HepG2 (cell line): ENCODE data around the gene NKX2-2. TPM values are rescaled to one million over a fixed set of nuclear protein-coding genes. Genes with fewer than 3 reads are reported as not detected.

Experiments used
- ATAC-seq: fragments of 200-7000 bp; cut with Tn5 transposase; 3 replicates; pipeline ENCODE4 v1.9.1; 2020; ENCODE audit warnings: mild to moderate bottlenecking, moderate library complexity
- BruUV-seq: library from RNA; stranded (reverse); fragments of 400-500 nt; replicated peaks from 2 replicates; lab custom pipeline; 2021; lab: Mats Ljungman, UMichigan
- CTCF ChIA-PET: fragments of 300-600 bp; formaldehyde crosslinking; extraction: SDS; loops from one replicate; lab custom pipeline; 2021; ENCODE audit warnings: low total read pairs, inconsistent platforms, low intra/inter-chr PET ratio; lab: Yijun Ruan, JAX
- POLR2A ChIA-PET: fragments of 350-600 bp; sonication (Branson Sonifier 250); formaldehyde crosslinking; loops from one replicate; lab custom pipeline; 2020; ENCODE audit warnings: antibody characterized with exemption, inconsistent platforms; lab: Yijun Ruan, JAX
- DNase-seq: peaks from one replicate; pipeline ENCODE4 v3.0.0-alpha.2; 2015; ENCODE audit warnings: low spot score
- FAIRE-seq: peaks from 3 replicates; lab custom pipeline; 2011; peaks lifted over from hg19 to GRCh38; lab: Jason Lieb, UNC
- H2AFZ ChIP-seq: one replicate; pipeline ENCODE4 v1.6.1; 2011; ENCODE audit warnings: low read length, inconsistent platforms
- H3K27ac ChIP-seq: fragments of 300-600 bp; 3 replicates; pipeline ENCODE4 v1.8.0; 2011; ENCODE audit warnings: mixed run types, mild to moderate bottlenecking, mixed read lengths, low read length, inconsistent platforms; ENCODE audit not compliant: insufficient read depth; ENCODE audit errors: extremely low read length
- H3K27me3 ChIP-seq, 2 experiments: fragments of 200-600 bp in 1 of 2; 2 replicates in 1 of 2; 3 replicates in 1 of 2; pipeline versions ENCODE4 v1.6.0 to v1.8.0; 2011; ENCODE audit warnings: low read length in 2 of 2, mild to moderate bottlenecking in 2 of 2, moderate library complexity in 2 of 2, inconsistent platforms in 1 of 2; ENCODE audit not compliant: insufficient read depth in 2 of 2, control insufficient read depth in 1 of 2
- H3K36me3 ChIP-seq, 2 experiments: fragments of 200-600 bp in 1 of 2; replicated peaks in 1 of 2; 2 replicates in 1 of 2; 3 replicates in 1 of 2; pipeline versions ENCODE4 v1.5.1 to v1.8.0; 2011; ENCODE audit warnings: low read length in 2 of 2, inconsistent platforms in 1 of 2; ENCODE audit not compliant: insufficient read depth in 2 of 2, control insufficient read depth in 1 of 2
- H3K4me1 ChIP-seq: 2 replicates; pipeline ENCODE4 v1.5.1; 2012; ENCODE audit warnings: low read length, inconsistent platforms; ENCODE audit not compliant: insufficient read depth
- H3K4me2 ChIP-seq: 2 replicates; pipeline ENCODE4 v1.6.0; 2011; ENCODE audit warnings: low read depth, low read length, inconsistent platforms
- H3K4me3 ChIP-seq, 3 experiments: fragments of 200-600 bp in 1 of 3; sonication (generic), shearing (Covaris generic) in 1 of 3; replicated peaks in 1 of 3; 2 replicates each; pipeline ENCODE4 v1.5.1; 2011 to 2016; ENCODE audit warnings: low read length in 3 of 3, inconsistent platforms in 2 of 3, low read depth in 2 of 3, mild to moderate bottlenecking in 2 of 3, control low read depth in 1 of 3, mixed read lengths in 1 of 3; ENCODE audit not compliant: insufficient read depth in 1 of 3
- H3K79me2 ChIP-seq: one replicate; pipeline ENCODE4 v1.6.1; 2011; ENCODE audit warnings: low read length, inconsistent platforms; ENCODE audit not compliant: insufficient read depth
- H3K9ac ChIP-seq: 2 replicates; pipeline ENCODE4 v1.6.0; 2011; ENCODE audit warnings: mild to moderate bottlenecking, low read depth, low read length, inconsistent platforms; ENCODE audit not compliant: insufficient read depth
- H3K9me3 ChIP-seq: 2 replicates; pipeline ENCODE4 v1.5.1; 2012; ENCODE audit warnings: mild to moderate bottlenecking, low read length
- H4K20me1 ChIP-seq: 2 replicates; pipeline ENCODE4 v1.6.0; 2011; ENCODE audit warnings: inconsistent platforms, mild to moderate bottlenecking, low read length, moderate library complexity; ENCODE audit not compliant: insufficient read depth
- AFF4 ChIP-seq: sonication (generic); formaldehyde crosslinking; IDR thresholded peaks from 2 replicates; pipeline ENCODE4 v1.4.0; 2020; ENCODE audit warnings: missing genetic modification reagents
- ARID5B ChIP-seq: IDR thresholded peaks from 2 replicates; pipeline ENCODE4 v1.4.0; 2020; ENCODE audit warnings: mild to moderate bottlenecking, missing genetic modification reagents
- HNRNPK ChIP-seq: fragments of 200-400 bp; formaldehyde crosslinking; IDR thresholded peaks from 2 replicates; pipeline ENCODE4 v1.6.1; 2018; ENCODE audit warnings: low read length, low read depth, moderate library complexity, mild to moderate bottlenecking; ENCODE audit not compliant: poor library complexity, severe bottlenecking
- RCOR2 ChIP-seq: IDR thresholded peaks from 2 replicates; pipeline ENCODE4 v1.6.1; 2016; ENCODE audit warnings: missing biosample characterization, missing genetic modification reagents
- SOX13 ChIP-seq, 3 experiments: fragments of 450-650 bp in 1 of 3; sonication (generic) in 1 of 3; formaldehyde crosslinking in 1 of 3; IDR thresholded peaks in 2 of 3; conservative IDR thresholded peaks in 1 of 3; 2 replicates each; pipeline versions ENCODE4 v1.5.0 to v1.6.1; 2016 to 2020; ENCODE audit warnings: antibody characterized with exemption in 1 of 3, mild to moderate bottlenecking in 1 of 3, missing compliant biosample characterization in 1 of 3, missing genetic modification reagents in 1 of 3, moderate library complexity in 1 of 3
- WGBS: methylation state at CpG from one replicate; pipeline ENCODE4 v1.1.6; 2017; ENCODE audit warnings: low lambda C conversion rate; 5-methylcytosine and 5-hydroxymethylcytosine counted together
- in situ Hi-C: cut with HindIII; loops from 2 replicates; pipeline ENCODE4 v1.10.0; 2017; ENCODE audit warnings: low pct_unique_long_range_greater_than_20kb; ENCODE audit not compliant: extremely low pct_ligation_motif_present
- intact Hi-C: fragments of 100-400 bp; cut with micrococcal nuclease; formaldehyde crosslinking; loops from one replicate; pipeline ENCODE4 v1.10.0; 2022; ENCODE audit not compliant: unreplicated experiment
- polyA plus RNA-seq, 8 experiments: library from polyadenylated mRNA; depleted of rRNA in 3 of 8; stranded (reverse) in 7 of 8; unstranded in 1 of 8; fragments of >200 nt; fragmentation: Illumina TruSeq in 4 of 8; extraction: Trizol in 4 of 8; gene quantifications; 2 replicates each; pipeline versions ENCODE4 v1.2.1 to v1.2.3, GENCODE V29; 2011 to 2016; ENCODE audit warnings: low read depth in 4 of 8, missing spikeins in 1 of 8, mixed read lengths in 1 of 8; ENCODE audit not compliant: insufficient read depth in 1 of 8
- total RNA-seq, 5 experiments: library from RNA; depleted of rRNA; stranded (reverse); fragments of >200 nt; fragmentation: Illumina TruSeq; extraction: Trizol; gene quantifications; 2 replicates each; pipeline ENCODE4 v1.2.3, GENCODE V29; 2016; ENCODE audit warnings: low read depth in 1 of 5

Gene NKX2-2
- total and polyA plus RNA-seq, 2 of the 13 experiments (the other 11 are each of a cell fraction or from before 2014, with no cell fraction given) = not detected

DNA sequence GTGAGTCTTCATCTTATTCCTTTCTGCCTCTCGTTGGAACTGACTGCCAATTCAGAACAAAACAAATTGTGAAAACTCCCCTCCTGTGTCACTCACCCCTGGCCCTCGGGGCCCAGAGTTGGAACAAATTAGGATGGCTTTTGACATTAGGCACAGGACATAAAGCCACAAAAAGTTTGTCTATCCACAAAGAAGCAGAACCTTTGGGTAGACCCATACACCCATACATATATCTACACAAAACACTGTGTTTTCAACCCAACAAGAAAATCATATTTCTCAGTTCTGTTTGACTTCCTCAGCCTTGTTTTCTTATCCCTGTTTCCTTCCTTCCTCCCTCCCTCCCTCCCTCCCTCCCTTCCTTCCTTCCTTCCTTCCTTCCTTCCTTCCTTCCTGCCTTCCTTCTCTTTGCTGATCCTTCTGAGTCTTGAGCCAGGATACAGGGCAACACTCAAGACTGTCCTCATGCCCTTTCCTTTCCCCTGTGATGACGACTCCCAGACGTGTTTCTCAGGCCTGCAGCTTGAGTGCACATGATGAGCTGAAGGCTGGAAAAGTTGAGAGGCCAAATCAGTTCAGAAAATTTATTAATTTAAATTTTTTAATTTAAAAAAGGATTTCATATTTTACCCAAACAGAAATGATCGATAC lies 41.7 kb upstream of the NKX2-2 start:
- no peak for ATAC-seq
- H3K27me3 ChIP-seq = peaks cover 5 to 63% of the 10 kb centered on the region in 2 experiments; a peak in 3 of 5 replicates
- no peak for FAIRE-seq

GRCh38 chr20:21554985-21555384 lies 41.1 kb upstream of the NKX2-2 start:
- ATAC-seq = no peak
- POLR2A ChIA-PET = no interaction called here
- H3K4me2 ChIP-seq = no peak overlapping the region
- H3K4me3 ChIP-seq = no peak overlapping the region
- no peak overlapping the region for H3K9ac ChIP-seq
- in situ Hi-C loops (no loop called here), intact Hi-C loops (no loop called here)
- no peak for DNase-seq
- H3K27me3 ChIP-seq = peaks cover 5 to 60% of the 10 kb centered on the region in 2 experiments; a peak in 3 of 5 replicates
- H3K36me3 ChIP-seq = no peaks in the 10 kb centered on the region
- H3K27ac ChIP-seq = no peak overlapping the region
- CTCF ChIA-PET = no interaction called here
- H3K4me1 ChIP-seq = no peaks in the 10 kb centered on the region
- BruUV-seq = no TSS peak
- FAIRE-seq = no peak
- no peaks in the 10 kb centered on the region for H4K20me1 ChIP-seq
- H2AFZ ChIP-seq = no peak overlapping the region
- WGBS = 1% methylated on average over 7 of the region's 7 CpGs
- H3K9me3 ChIP-seq = no peaks in the 10 kb centered on the region
- H3K79me2 ChIP-seq = no peaks in the 10 kb centered on the region
- TF ChIP-seq SOX13 (IDR thresholded peaks at IDR 0.05) (no peak), SOX13 (CRISPR knock-in tag; conservative IDR thresholded peaks at IDR 0.05 in 1 of 2, IDR thresholded peaks at IDR 0.05 in 1 of 2) (no peak), ARID5B (CRISPR knock-in tag) (no peak), AFF4 (CRISPR knock-in tag) (no peak)

More for the DNA sequence above, 41.7 kb upstream of the NKX2-2 start:
- intact Hi-C loops = no loop called here
- Histone ChIP-seq H3K9ac (no peak overlapping the region), H4K20me1 (no peaks in the 10 kb centered on the region), H3K4me2 (no peak overlapping the region), H3K4me3 (no peak overlapping the region), H3K36me3 (no peaks in the 10 kb centered on the region), H3K79me2 (no peaks in the 10 kb centered on the region), H2AFZ (no peak overlapping the region), H3K4me1 (no peaks in the 10 kb centered on the region), H3K27ac (no peak overlapping the region), H3K9me3 (no peaks in the 10 kb centered on the region)
- in situ Hi-C loops = no loop called here
- TF ChIP-seq HNRNPK (peak; percentile 74), RCOR2 (CRISPR knock-in tag) (no peak)
- DNase-seq = no peak
- no TSS peak for BruUV-seq
- WGBS = 7% methylated on average over 5 of the region's 5 CpGs
- POLR2A ChIA-PET = no interaction called here
- CTCF ChIA-PET = no interaction called here
